SK-N-SH (cell line): ENCODE measurements around the gene ZNF474. TPM values are rescaled to one million over a fixed set of nuclear protein-coding genes. Genes with fewer than 3 reads are reported as not detected.

ENCODE experiments used
- CTCF ChIA-PET: fragments of 300-600, 350-600 bp; formaldehyde crosslinking; extraction: SDS; loops from one replicate; lab custom pipeline; 2021; lab: Yijun Ruan, JAX
- POLR2A ChIA-PET: fragments of 350-600 bp; sonication (Branson Sonifier 250); formaldehyde crosslinking; extraction: SDS; loops from one replicate; lab custom pipeline; 2020; ENCODE audit warnings: antibody characterized with exemption, inconsistent platforms; lab: Yijun Ruan, JAX
- DNase-seq: peaks from one replicate; pipeline ENCODE4 v3.0.0; 2012
- H2AFZ ChIP-seq: fragments of 200-600 bp; sonication (generic); 2 replicates; pipeline ENCODE4 v1.8.1; 2016; ENCODE audit warnings: antibody characterized with exemption, mild to moderate bottlenecking, low read depth
- H3F3A ChIP-seq: fragments of 200-600 bp; sonication (generic); replicated peaks from 2 replicates; pipeline ENCODE3; 2016; ENCODE audit warnings: antibody characterized with exemption, mild to moderate bottlenecking; ENCODE audit not compliant: insufficient read depth
- H3K27ac ChIP-seq, 2 experiments: fragments of 200-500 bp in 1 of 2; fragments of 200-600 bp in 1 of 2; sonication (Bioruptor generic) in 1 of 2; sonication (generic), shearing (Covaris generic) in 1 of 2; 2 replicates each; pipeline versions ENCODE4 v1.5.1 to v1.6.1; 2014 to 2016; ENCODE audit warnings: low read depth in 2 of 2, inconsistent platforms in 1 of 2, low read length in 1 of 2, mild to moderate bottlenecking in 1 of 2, mixed read lengths in 1 of 2
- H3K27me3 ChIP-seq: fragments of 200-600 bp; sonication (generic), shearing (Covaris generic); 2 replicates; pipeline ENCODE4 v1.6.1; 2016; ENCODE audit warnings: mixed run types; ENCODE audit not compliant: insufficient read depth
- H3K36me3 ChIP-seq, 2 experiments: fragments of 200-500 bp in 1 of 2; fragments of 200-600 bp in 1 of 2; sonication (Bioruptor generic) in 1 of 2; sonication (generic) in 1 of 2; replicated peaks in 1 of 2; 2 replicates each; pipeline versions ENCODE3 to v1.5.1; 2014 to 2016; ENCODE audit warnings: low read length in 1 of 2, mild to moderate bottlenecking in 1 of 2; ENCODE audit not compliant: insufficient read depth in 2 of 2, control insufficient read depth in 1 of 2
- H3K4me1 ChIP-seq, 2 experiments: fragments of 200-500 bp in 1 of 2; fragments of 200-600 bp in 1 of 2; sonication (Bioruptor generic) in 1 of 2; sonication (generic), shearing (Covaris generic) in 1 of 2; 2 replicates each; pipeline versions ENCODE4 v1.5.1 to v1.6.1; 2014 to 2016; ENCODE audit warnings: low read depth in 1 of 2, low read length in 1 of 2, mixed run types in 1 of 2; ENCODE audit not compliant: insufficient read depth in 2 of 2, control insufficient read depth in 1 of 2
- H3K4me2 ChIP-seq: fragments of 200-600 bp; sonication (generic), shearing (Covaris generic); 2 replicates; pipeline ENCODE4 v1.6.1; 2017; ENCODE audit warnings: mixed run types
- H3K4me3 ChIP-seq, 2 experiments: fragments of 200-500 bp in 1 of 2; fragments of 200-600 bp in 1 of 2; sonication (Bioruptor generic) in 1 of 2; sonication (generic), shearing (Covaris generic) in 1 of 2; 2 replicates each; pipeline versions ENCODE4 v1.5.1 to v1.8.1; 2014 to 2016; ENCODE audit warnings: low read depth in 2 of 2, inconsistent platforms in 1 of 2, low read length in 1 of 2, mild to moderate bottlenecking in 1 of 2, mixed read lengths in 1 of 2, moderate library complexity in 1 of 2
- H3K79me2 ChIP-seq: fragments of 200-600 bp; sonication (generic); 2 replicates; pipeline ENCODE4 v1.8.1; 2017; ENCODE audit warnings: mild to moderate bottlenecking; ENCODE audit not compliant: insufficient read depth
- H3K9ac ChIP-seq: fragments of 200-600 bp; sonication (generic); 2 replicates; pipeline ENCODE4 v1.6.1; 2017; ENCODE audit warnings: mixed run types
- H3K9me2 ChIP-seq: fragments of 200-600 bp; sonication (generic); 2 replicates; pipeline ENCODE4 v1.6.1; 2017; ENCODE audit warnings: mixed run types
- H3K9me3 ChIP-seq: fragments of 200-600 bp; sonication (generic); 2 replicates; pipeline ENCODE4 v1.6.1; 2017; ENCODE audit warnings: mixed run types, mild to moderate bottlenecking, moderate library complexity
- H4K20me1 ChIP-seq: fragments of 200-600 bp; sonication (generic); 2 replicates; pipeline ENCODE4 v1.6.1; 2017; ENCODE audit warnings: mild to moderate bottlenecking, mixed run types; ENCODE audit not compliant: insufficient read depth
- CHD2 ChIP-seq: fragments of 150-350 bp; IDR thresholded peaks from 2 replicates; pipeline ENCODE4 v1.6.1; 2018; ENCODE audit warnings: low read length; ENCODE audit not compliant: partially characterized antibody
- EZH2phosphoT487 ChIP-seq: fragments of 200-600 bp; sonication (generic); IDR thresholded peaks from 2 replicates; pipeline ENCODE4 v1.6.1; 2017; ENCODE audit warnings: low read depth, mixed run types, mild to moderate bottlenecking, antibody characterized with exemption, moderate library complexity, borderline replicate concordance
- FOXJ3 ChIP-seq: sonication (generic); formaldehyde crosslinking; IDR thresholded peaks from 2 replicates; pipeline ENCODE4 v1.5.1; 2020; ENCODE audit warnings: mild to moderate bottlenecking, missing genetic modification reagents
- GABPA ChIP-seq: IDR thresholded peaks from 2 replicates; pipeline ENCODE4 v1.4.0; 2012; ENCODE audit warnings: low read depth, mild to moderate bottlenecking
- JUND ChIP-seq: IDR thresholded peaks from 2 replicates; pipeline ENCODE4 v1.4.0; 2012
- MAX ChIP-seq: IDR thresholded peaks from 2 replicates; pipeline ENCODE4 v1.4.0; 2012; ENCODE audit warnings: low read depth
- MXI1 ChIP-seq: IDR thresholded peaks from 2 replicates; pipeline ENCODE4 v1.6.1; 2012; ENCODE audit warnings: mild to moderate bottlenecking, low read depth, low read length, improper control_type of control experiment
- NFIC ChIP-seq: IDR thresholded peaks from 2 replicates; pipeline ENCODE4 v1.4.0; 2012; ENCODE audit warnings: borderline replicate concordance
- NRF1 ChIP-seq: IDR thresholded peaks from 2 replicates; pipeline ENCODE4 v1.6.1; 2012; ENCODE audit warnings: low read depth, mild to moderate bottlenecking, low read length
- POLR2AphosphoS5 ChIP-seq: IDR thresholded peaks from 2 replicates; pipeline ENCODE4 v1.6.1; 2012; ENCODE audit warnings: low read depth, low read length
- REST ChIP-seq: IDR thresholded peaks from 2 replicates; pipeline ENCODE4 v1.6.1; 2012; ENCODE audit warnings: mild to moderate bottlenecking, low read depth, low read length, moderate library complexity
- SIN3A ChIP-seq: IDR thresholded peaks from 2 replicates; pipeline ENCODE4 v1.6.1; 2012; ENCODE audit warnings: low read depth, mild to moderate bottlenecking, low read length, moderate library complexity, borderline replicate concordance
- TAF1 ChIP-seq: IDR thresholded peaks from 2 replicates; pipeline ENCODE4 v1.6.1; 2012; ENCODE audit warnings: low read depth, mild to moderate bottlenecking, low read length, moderate library complexity, borderline replicate concordance
- TEAD4 ChIP-seq: IDR thresholded peaks from 2 replicates; pipeline ENCODE4 v1.4.0; 2012; ENCODE audit warnings: mild to moderate bottlenecking, borderline replicate concordance; ENCODE audit not compliant: insufficient read depth
- USF2 ChIP-seq: fragments of 150-350 bp; IDR thresholded peaks from 2 replicates; pipeline ENCODE4 v1.6.1; 2017; ENCODE audit warnings: antibody characterized with exemption, low read length, low read depth, borderline replicate concordance
- WGBS: methylation state at CpG from one replicate; pipeline ENCODE4 v1.1.6; 2017; ENCODE audit warnings: low lambda C conversion rate; 5-methylcytosine and 5-hydroxymethylcytosine counted together
- polyA plus RNA-seq, 3 experiments: library from polyadenylated mRNA; depleted of rRNA; stranded (reverse); fragments of >200 nt; gene quantifications; 2 replicates each; pipeline ENCODE4 v1.2.3, GENCODE V29; 2012
- TF ChIP-seq, protein P1 (sequence below): fragments of 150-350 bp; IDR thresholded peaks from 2 replicates; pipeline ENCODE4 v1.6.1; 2016; ENCODE audit warnings: mild to moderate bottlenecking, low read depth, low read length
- TF ChIP-seq, protein P2 (sequence below): IDR thresholded peaks from 2 replicates; pipeline ENCODE4 v1.4.0; 2012; ENCODE audit warnings: low read depth, borderline replicate concordance

Gene ZNF474
- polyA plus RNA-seq, 1 of the 3 experiments (the other 2 are of a cell fraction), result 0.08 TPM

DNA sequence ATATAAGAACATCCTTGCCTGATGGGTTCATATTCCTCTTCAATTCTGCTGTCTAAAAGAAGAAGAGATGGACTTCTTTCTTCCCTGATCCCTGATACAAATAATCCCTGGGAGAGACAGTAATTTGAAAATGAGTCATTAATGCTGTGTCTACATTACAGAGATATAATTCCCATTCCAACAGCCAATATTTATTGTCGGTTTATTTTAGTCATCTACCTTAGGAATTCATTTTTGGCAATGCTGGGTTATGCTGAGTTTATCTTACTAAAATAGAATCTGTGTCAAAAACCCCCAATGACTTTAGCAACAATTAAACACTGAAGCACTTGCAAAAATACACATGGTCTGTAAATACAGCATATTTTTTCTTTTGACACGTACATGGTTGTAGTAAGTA lies 23.9 kb downstream of the ZNF474 start (continued):
- TF ChIP-seq GABPA, result no peak
- 0 out of 2 replicates have a peak, but pooled peaks have one; percentile 22 for TF ChIP-seq POLR2AphosphoS5

DNA sequence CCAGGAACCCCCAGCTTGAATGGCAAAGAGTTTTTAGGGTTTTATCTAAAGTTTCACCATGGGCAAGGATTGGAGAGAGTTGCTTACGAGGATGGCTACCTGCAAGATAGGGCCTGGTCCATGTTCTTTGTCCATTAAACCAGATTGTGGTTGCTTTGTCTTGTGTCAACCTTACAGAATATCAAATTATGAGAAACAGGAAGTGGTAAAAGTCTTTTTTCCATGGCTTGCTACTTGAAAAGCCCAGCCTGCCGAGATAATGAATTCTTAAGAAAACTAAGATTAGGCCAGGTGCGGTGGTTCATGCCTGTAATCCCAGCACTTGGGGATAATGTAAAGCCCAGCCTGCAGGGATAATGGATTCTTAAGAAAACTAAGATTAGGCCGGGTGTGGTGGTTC lies 24.4 kb downstream of the ZNF474 start:
- H3K27ac ChIP-seq, result peak overlapping the region in 1 of 2 experiments; percentile 93; a peak in 2 of 4 replicates
- no peak overlapping the region for H2AFZ ChIP-seq
- no peak overlapping the region for H3K4me3 ChIP-seq
- peak overlapping the region; percentile 63 for H3K9ac ChIP-seq
- H3K27me3 ChIP-seq, result no peaks in the 10 kb centered on the region
- H3K9me2 ChIP-seq, result no peaks in the 10 kb centered on the region
- peak overlapping the region; percentile 60 for H3K4me2 ChIP-seq
- ChIA-PET POLR2A (no interaction called here), CTCF (interaction anchor here (1.2 kb wide), 1 partner anchor 17 kb away, joined by 3 read pairs; no protein-coding TSS in a partner anchor)
- H3K79me2 ChIP-seq, result no peaks in the 10 kb centered on the region
- WGBS, result 88% methylated on average over 4 of the region's 4 CpGs
- H3K4me1 ChIP-seq, result peaks cover 3 to 47% of the 10 kb centered on the region in 2 experiments
- TF ChIP-seq NRF1 (no peak), CHD2 (no peak), TEAD4 (no peak), MXI1 (no peak), FOXJ3 (no peak), SIN3A (no peak), GABPA (no peak), NFIC (no peak), JUND (no peak), TAF1 (no peak), MAX (no peak), REST (no peak), USF2 (no peak), EZH2phosphoT487 (no peak)
- TF ChIP-seq, protein P1, sequence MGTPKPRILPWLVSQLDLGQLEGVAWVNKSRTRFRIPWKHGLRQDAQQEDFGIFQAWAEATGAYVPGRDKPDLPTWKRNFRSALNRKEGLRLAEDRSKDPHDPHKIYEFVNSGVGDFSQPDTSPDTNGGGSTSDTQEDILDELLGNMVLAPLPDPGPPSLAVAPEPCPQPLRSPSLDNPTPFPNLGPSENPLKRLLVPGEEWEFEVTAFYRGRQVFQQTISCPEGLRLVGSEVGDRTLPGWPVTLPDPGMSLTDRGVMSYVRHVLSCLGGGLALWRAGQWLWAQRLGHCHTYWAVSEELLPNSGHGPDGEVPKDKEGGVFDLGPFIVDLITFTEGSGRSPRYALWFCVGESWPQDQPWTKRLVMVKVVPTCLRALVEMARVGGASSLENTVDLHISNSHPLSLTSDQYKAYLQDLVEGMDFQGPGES, result no peak
- TF ChIP-seq, protein P2, sequence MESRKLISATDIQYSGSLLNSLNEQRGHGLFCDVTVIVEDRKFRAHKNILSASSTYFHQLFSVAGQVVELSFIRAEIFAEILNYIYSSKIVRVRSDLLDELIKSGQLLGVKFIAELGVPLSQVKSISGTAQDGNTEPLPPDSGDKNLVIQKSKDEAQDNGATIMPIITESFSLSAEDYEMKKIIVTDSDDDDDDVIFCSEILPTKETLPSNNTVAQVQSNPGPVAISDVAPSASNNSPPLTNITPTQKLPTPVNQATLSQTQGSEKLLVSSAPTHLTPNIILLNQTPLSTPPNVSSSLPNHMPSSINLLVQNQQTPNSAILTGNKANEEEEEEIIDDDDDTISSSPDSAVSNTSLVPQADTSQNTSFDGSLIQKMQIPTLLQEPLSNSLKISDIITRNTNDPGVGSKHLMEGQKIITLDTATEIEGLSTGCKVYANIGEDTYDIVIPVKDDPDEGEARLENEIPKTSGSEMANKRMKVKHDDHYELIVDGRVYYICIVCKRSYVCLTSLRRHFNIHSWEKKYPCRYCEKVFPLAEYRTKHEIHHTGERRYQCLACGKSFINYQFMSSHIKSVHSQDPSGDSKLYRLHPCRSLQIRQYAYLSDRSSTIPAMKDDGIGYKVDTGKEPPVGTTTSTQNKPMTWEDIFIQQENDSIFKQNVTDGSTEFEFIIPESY, result no peak
- H3K9me3 ChIP-seq, result no peaks in the 10 kb centered on the region
- H4K20me1 ChIP-seq, result no peaks in the 10 kb centered on the region
- peaks cover 48% of the 10 kb centered on the region for H3F3A ChIP-seq
- no peak for DNase-seq
- no peaks in the 10 kb centered on the region for H3K36me3 ChIP-seq
